GM21526 (cell line): Measurements from ENCODE around the gene THRSP.
"Not testable (repeated sequence)": the region's sequence is repeated elsewhere in the genome, so short reads cannot be mapped to it uniquely, and the experiment has no call there.

Experiments used
- ATAC-seq: cut with Tn5 transposase; IDR thresholded peaks from one replicate; pipeline ENCODE4 v1.9.1; 2021; ENCODE audit warnings: moderate library complexity; ENCODE audit not compliant: unreplicated experiment, low FRiP score

The THRSP gene

GRCh38 chr11:78063440-78064181, at the start of gene THRSP:
Gene THRSP (plus strand): TSS chr11:78063861. CDS start chr11:78063882, 21 bp downstream.
- ATAC-seq = no peak

- not testable (repeated sequence) for ATAC-seq
Observed at GRCh38 chr11:78014937-78015520, 48.6 kb upstream of the THRSP start.

GRCh38 chr11:78015878-78016277, 47.8 kb upstream of the THRSP start:
- ATAC-seq = no peak

GRCh38 chr11:78019808-78020207, 43.9 kb upstream of the THRSP start:
- ATAC-seq = no peak

GRCh38 chr11:78020246-78020645, 43.4 kb upstream of the THRSP start:
- ATAC-seq = no peak

- ATAC-seq = no peak
Observed at GRCh38 chr11:78021611-78022010, 42.0 kb upstream of the THRSP start.

- ATAC-seq = no peak
Observed at GRCh38 chr11:78022397-78023396, 41.0 kb upstream of the THRSP start, which contains the start of gene KCTD14. Gene KCTD14 (minus strand): TSS chr11:78023276. CDS start chr11:78023249, 27 bp downstream.

GRCh38 chr11:78023426-78023825, 40.2 kb upstream of the THRSP start:
- ATAC-seq = no peak

- no peak for ATAC-seq
Observed at GRCh38 chr11:78025378-78025777, 38.3 kb upstream of the THRSP start.

GRCh38 chr11:78027759-78028158, 35.9 kb upstream of the THRSP start:
- no peak for ATAC-seq

- ATAC-seq = not testable (repeated sequence)
Observed at GRCh38 chr11:78028423-78028822, 35.2 kb upstream of the THRSP start.

- no peak for ATAC-seq
Observed at GRCh38 chr11:78030429-78031325, 33.0 kb upstream of the THRSP start.

- ATAC-seq = no peak
Observed at GRCh38 chr11:78031629-78032028, 32.0 kb upstream of the THRSP start.

GRCh38 chr11:78032090-78032489, 31.6 kb upstream of the THRSP start:
- ATAC-seq = no peak

- ATAC-seq = no peak
Observed at GRCh38 chr11:78033040-78033439, 30.6 kb upstream of the THRSP start.

GRCh38 chr11:78034623-78035022, 29.0 kb upstream of the THRSP start:
- no peak for ATAC-seq

GRCh38 chr11:78036313-78036712, 27.3 kb upstream of the THRSP start:
- no peak for ATAC-seq

- ATAC-seq = no peak
Observed at GRCh38 chr11:78037056-78037455, 26.6 kb upstream of the THRSP start.

- ATAC-seq = no peak
Observed at GRCh38 chr11:78037825-78038620, 25.6 kb upstream of the THRSP start.
